Liver (tissue), 9 donors: ENCODE results near the gene OR52M1. TPM values are rescaled to one million over a fixed set of nuclear protein-coding genes. Genes with fewer than 3 reads are reported as not detected.

Source experiments
- DNase-seq: peaks from one replicate; pipeline ENCODE4 v3.0.0-alpha.2; 2017; ENCODE audit warnings: low spot score
- H3K27ac ChIP-seq, 2 donors: one replicate each; pipeline ENCODE4 v1.7.0; 2013; ENCODE audit warnings: inconsistent platforms in 2 of 2, low read length in 2 of 2, control low read depth in 1 of 2, low read depth in 1 of 2, mild to moderate bottlenecking in 1 of 2
- H3K27me3 ChIP-seq, 4 donors: one replicate each; pipeline versions ENCODE4 v1.6.1 to v1.7.0; 2013; ENCODE audit warnings: low read length in 3 of 4, inconsistent platforms in 1 of 4, mild to moderate bottlenecking in 1 of 4, moderate library complexity in 1 of 4; ENCODE audit not compliant: control insufficient read depth in 4 of 4, insufficient read depth in 4 of 4
- H3K36me3 ChIP-seq, 4 donors: one replicate each; pipeline versions ENCODE4 v1.6.1 to v1.7.0; 2013; ENCODE audit warnings: low read length in 3 of 4, mild to moderate bottlenecking in 3 of 4, low read depth in 1 of 4, moderate library complexity in 1 of 4; ENCODE audit not compliant: control insufficient read depth in 4 of 4, insufficient read depth in 3 of 4
- H3K4me1 ChIP-seq, 4 donors: one replicate each; pipeline versions ENCODE4 v1.6.1 to v1.7.0; 2013; ENCODE audit warnings: low read length in 3 of 4, mild to moderate bottlenecking in 3 of 4, moderate library complexity in 1 of 4; ENCODE audit not compliant: control insufficient read depth in 4 of 4, insufficient read depth in 4 of 4
- H3K4me3 ChIP-seq, 3 donors: one replicate each; pipeline versions ENCODE4 v1.6.1 to v1.7.0; 2013; ENCODE audit warnings: low read length in 3 of 3, control low read depth in 1 of 3, low read depth in 1 of 3, mild to moderate bottlenecking in 1 of 3
- H3K9ac ChIP-seq, 2 donors: one replicate each; pipeline ENCODE4 v1.7.0; 2013; ENCODE audit warnings: low read length in 2 of 2, mild to moderate bottlenecking in 2 of 2, moderate library complexity in 2 of 2, control low read depth in 1 of 2, low read depth in 1 of 2
- H3K9me3 ChIP-seq, 4 donors: one replicate each; pipeline versions ENCODE4 v1.6.1 to v1.7.0; 2013; ENCODE audit warnings: low read length in 3 of 4; ENCODE audit not compliant: control insufficient read depth in 4 of 4
- ATF3 ChIP-seq: IDR thresholded peaks from 2 replicates; pipeline ENCODE4 v1.6.1; 2016; ENCODE audit warnings: antibody characterized with exemption
- CTCF ChIP-seq: fragments of 150-350 bp; IDR thresholded peaks from 2 replicates; pipeline ENCODE4 v1.5.1; 2017; ENCODE audit warnings: improper control_type of control experiment, low read depth, low read length; ENCODE audit not compliant: missing input control
- EGR1 ChIP-seq, 2 donors: IDR thresholded peaks; 2 replicates each; pipeline ENCODE4 v1.6.1; 2016 to 2018; ENCODE audit warnings: antibody characterized with exemption in 2 of 2, low read depth in 2 of 2
- FOXA1 ChIP-seq: IDR thresholded peaks from 2 replicates; pipeline ENCODE4 v1.6.1; 2016; ENCODE audit warnings: antibody characterized with exemption
- FOXA2 ChIP-seq: IDR thresholded peaks from 2 replicates; pipeline ENCODE4 v1.6.1; 2016; ENCODE audit warnings: antibody characterized with exemption
- GABPA ChIP-seq, 2 donors: IDR thresholded peaks in 1 of 2; conservative IDR thresholded peaks in 1 of 2; 2 replicates each; pipeline ENCODE4 v1.6.1; 2016; ENCODE audit warnings: antibody characterized with exemption in 2 of 2, mild to moderate bottlenecking in 1 of 2, moderate library complexity in 1 of 2
- HNF4A ChIP-seq, 2 donors: conservative IDR thresholded peaks; 2 replicates each; pipeline ENCODE4 v1.6.1; 2016; ENCODE audit warnings: antibody characterized with exemption in 2 of 2, mild to moderate bottlenecking in 2 of 2
- HNF4G ChIP-seq: IDR thresholded peaks from 2 replicates; pipeline ENCODE4 v1.6.1; 2016; ENCODE audit warnings: antibody characterized with exemption
- JUND ChIP-seq, 2 donors: IDR thresholded peaks; 2 replicates each; pipeline ENCODE4 v1.6.1; 2016; ENCODE audit warnings: antibody characterized with exemption in 2 of 2
- MAX ChIP-seq: IDR thresholded peaks from 2 replicates; pipeline ENCODE4 v1.6.1; 2016; ENCODE audit warnings: antibody characterized with exemption
- NR2F2 ChIP-seq: IDR thresholded peaks from 2 replicates; pipeline ENCODE4 v1.6.1; 2016; ENCODE audit warnings: antibody characterized with exemption
- RAD21 ChIP-seq, 2 donors: IDR thresholded peaks; 2 replicates each; pipeline ENCODE4 v1.6.1; 2016; ENCODE audit warnings: antibody characterized with exemption in 2 of 2, mild to moderate bottlenecking in 2 of 2
- REST ChIP-seq: IDR thresholded peaks from 2 replicates; pipeline ENCODE4 v1.6.1; 2016; ENCODE audit warnings: antibody characterized with exemption, mild to moderate bottlenecking
- RXRA ChIP-seq, 2 donors: IDR thresholded peaks; 2 replicates each; pipeline ENCODE4 v1.6.1; 2017 to 2018; ENCODE audit warnings: antibody characterized with exemption in 2 of 2, mild to moderate bottlenecking in 1 of 2
- SP1 ChIP-seq: IDR thresholded peaks from 2 replicates; pipeline ENCODE4 v1.6.1; 2018; ENCODE audit warnings: antibody characterized with exemption, mild to moderate bottlenecking
- TAF1 ChIP-seq: conservative IDR thresholded peaks from 2 replicates; pipeline ENCODE4 v1.6.1; 2016; ENCODE audit warnings: antibody characterized with exemption, mild to moderate bottlenecking
- YY1 ChIP-seq: IDR thresholded peaks from 2 replicates; pipeline ENCODE4 v1.6.1; 2016; ENCODE audit warnings: antibody characterized with exemption, mild to moderate bottlenecking
- ZBTB33 ChIP-seq: IDR thresholded peaks from 2 replicates; pipeline ENCODE4 v1.6.1; 2016; ENCODE audit warnings: antibody characterized with exemption
- WGBS: extraction: QIAGEN DNeasy Blood & Tissue Kit; methylation state at CpG from one replicate; pipeline ENCODE4 v1.1.7; 2013; 5-methylcytosine and 5-hydroxymethylcytosine counted together
- polyA plus RNA-seq, 2 donors: library from polyadenylated mRNA; stranded (reverse) in 1 of 2; unstranded in 1 of 2; fragments of 200-250 nt in 1 of 2; fragments of >200 nt in 1 of 2; fragmentation: Nextera tagmentation in 1 of 2; extraction: Ambion mirVana in 1 of 2; gene quantifications; one replicate each; pipeline versions ENCODE4 v1.2.1 to v1.2.3, GENCODE V29; 2013 to 2015
- total RNA-seq, 2 donors: library from RNA; depleted of rRNA; stranded (reverse); fragments of >200 nt; gene quantifications; one replicate each; pipeline ENCODE4 v1.2.3, GENCODE V29; 2014
- donor health status: healthy.
- donor health status: healthy.
- donor health status: healthy.
- donor health status: healthy.
- donor health status: healthy.

The OR52M1 gene
- total and polyA plus RNA-seq, 4 donors, result not detected

- H3K9ac ChIP-seq, result no peak overlapping the region
- H3K27me3 ChIP-seq, result no peaks in the 10 kb centered on the region
- peaks cover 0 to 3% (median under 1%) of the 10 kb centered on the region in 4 donors for H3K9me3 ChIP-seq
- TF ChIP-seq NR2F2, result no peak
- TF ChIP-seq JUND (IDR thresholded peaks at IDR 0.05), result no peak
- no peak for TF ChIP-seq ZBTB33
- no peak for TF ChIP-seq RAD21 (IDR thresholded peaks at IDR 0.05)
- TF ChIP-seq HNF4A (conservative IDR thresholded peaks at IDR 0.05), result no peak
- no peak for TF ChIP-seq FOXA1
- TF ChIP-seq FOXA2, result no peak
- TF ChIP-seq MAX, result no peak
- TF ChIP-seq CTCF, result no peak
- no peak for TF ChIP-seq ATF3
- no peak for TF ChIP-seq RXRA (IDR thresholded peaks at IDR 0.05)
- TF ChIP-seq YY1, result no peak
- no peak for TF ChIP-seq GABPA (IDR thresholded peaks at IDR 0.05 in 1 of 2, conservative IDR thresholded peaks at IDR 0.05 in 1 of 2)
- no peak for TF ChIP-seq HNF4G
- no peak for TF ChIP-seq TAF1
- TF ChIP-seq EGR1 (IDR thresholded peaks at IDR 0.05; ENCODE audit: low read depth in 2 of 2), result no peak
- TF ChIP-seq SP1, result no peak
- TF ChIP-seq REST, result no peak
- H3K4me1 ChIP-seq, result no peaks in the 10 kb centered on the region
- H3K36me3 ChIP-seq, result no peaks in the 10 kb centered on the region
- no peak overlapping the region for H3K4me3 ChIP-seq
- 72% methylated on average over 8 of the region's 8 CpGs for WGBS
- DNase-seq, result no peak
- H3K27ac ChIP-seq, result no peak overlapping the region
Measured at GRCh38 chr11:4559527-4560440, 14.8 kb downstream of the OR52M1 start.
